ENCODE measurements around the gene MOB1B.
"Not testable (repeated sequence)": the region's sequence is repeated elsewhere in the genome, so short reads cannot be mapped to it uniquely, and the experiment has no call there.

MOB1B gene

GRCh38 chr4:70994387-70995099 is 92.4 kb downstream of the MOB1B start:
- H3K4me3 ChIP-seq (ENCODE audit: low read depth, low read length) = peak overlapping the region; percentile 83
- no peak for TF ChIP-seq CTCF (IDR thresholded peaks at IDR 0.05; ENCODE audit: borderline replicate concordance, insufficient read depth, low read depth, low read length)

- TF ChIP-seq CTCF (IDR thresholded peaks at IDR 0.05; ENCODE audit: borderline replicate concordance, insufficient read depth, low read depth, low read length) = no peak
These were observed 93.8 kb downstream of the MOB1B start for GRCh38 chr4:70996018-70996360.

GRCh38 chr4:70997036-70997435 is 94.9 kb downstream of the MOB1B start:
- no peak overlapping the region for H3K4me3 ChIP-seq (ENCODE audit: low read depth, low read length)

More at GRCh38 chr4:70996018-70996360, 93.8 kb downstream of the MOB1B start:
- peak overlapping the region; percentile 3 for H3K4me3 ChIP-seq (ENCODE audit: low read depth, low read length)

GRCh38 chr4:70997546-70997945 is 95.4 kb downstream of the MOB1B start:
- TF ChIP-seq CTCF (IDR thresholded peaks at IDR 0.05; ENCODE audit: borderline replicate concordance, insufficient read depth, low read depth, low read length) = no peak
- no peak overlapping the region for H3K4me3 ChIP-seq (ENCODE audit: low read depth, low read length)

More at GRCh38 chr4:70997036-70997435, 94.9 kb downstream of the MOB1B start:
- no peak for TF ChIP-seq CTCF (IDR thresholded peaks at IDR 0.05; ENCODE audit: borderline replicate concordance, insufficient read depth, low read depth, low read length)

GRCh38 chr4:70999639-71000038 is 97.5 kb downstream of the MOB1B start:
- not testable (repeated sequence) for H3K4me3 ChIP-seq (ENCODE audit: low read depth, low read length)

GRCh38 chr4:71001363-71001762 is 99.2 kb downstream of the MOB1B start:
- H3K4me3 ChIP-seq (ENCODE audit: low read depth, low read length) = not testable (repeated sequence)

- no peak for TF ChIP-seq CTCF (IDR thresholded peaks at IDR 0.05; ENCODE audit: borderline replicate concordance, insufficient read depth, low read depth, low read length)
- no peak overlapping the region for H3K4me3 ChIP-seq (ENCODE audit: low read depth, low read length)
These were observed 102.2 kb downstream of the MOB1B start for GRCh38 chr4:71004281-71004851.

- H3K4me3 ChIP-seq (ENCODE audit: low read depth, low read length) = not testable (repeated sequence)
These were observed 102.9 kb downstream of the MOB1B start for GRCh38 chr4:71005025-71005424.
